ENCODE measurements around the gene C1orf21.

DNA sequence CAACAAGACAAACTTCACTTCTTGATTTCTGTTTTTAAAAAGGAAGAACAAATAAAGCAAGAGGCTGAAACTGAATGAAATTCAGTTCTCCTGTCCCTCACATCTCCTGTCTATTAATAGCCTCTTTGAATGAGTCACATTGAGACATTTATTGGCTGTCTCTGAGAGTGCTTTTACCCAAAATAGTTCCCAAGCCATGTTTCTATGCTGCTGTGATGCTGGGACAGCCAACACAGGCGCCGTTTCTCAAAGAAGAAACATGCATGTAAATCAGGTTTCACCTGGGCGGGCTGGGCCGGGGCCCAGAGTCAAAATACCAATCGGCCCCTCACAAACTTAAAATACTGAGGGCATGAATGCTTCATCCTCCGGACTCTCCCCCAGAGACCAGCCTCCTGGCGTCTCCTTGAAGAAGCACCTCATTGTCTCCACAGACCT is 262.6 kb downstream of the C1orf21 start:
- TF ChIP-seq, protein P1, sequence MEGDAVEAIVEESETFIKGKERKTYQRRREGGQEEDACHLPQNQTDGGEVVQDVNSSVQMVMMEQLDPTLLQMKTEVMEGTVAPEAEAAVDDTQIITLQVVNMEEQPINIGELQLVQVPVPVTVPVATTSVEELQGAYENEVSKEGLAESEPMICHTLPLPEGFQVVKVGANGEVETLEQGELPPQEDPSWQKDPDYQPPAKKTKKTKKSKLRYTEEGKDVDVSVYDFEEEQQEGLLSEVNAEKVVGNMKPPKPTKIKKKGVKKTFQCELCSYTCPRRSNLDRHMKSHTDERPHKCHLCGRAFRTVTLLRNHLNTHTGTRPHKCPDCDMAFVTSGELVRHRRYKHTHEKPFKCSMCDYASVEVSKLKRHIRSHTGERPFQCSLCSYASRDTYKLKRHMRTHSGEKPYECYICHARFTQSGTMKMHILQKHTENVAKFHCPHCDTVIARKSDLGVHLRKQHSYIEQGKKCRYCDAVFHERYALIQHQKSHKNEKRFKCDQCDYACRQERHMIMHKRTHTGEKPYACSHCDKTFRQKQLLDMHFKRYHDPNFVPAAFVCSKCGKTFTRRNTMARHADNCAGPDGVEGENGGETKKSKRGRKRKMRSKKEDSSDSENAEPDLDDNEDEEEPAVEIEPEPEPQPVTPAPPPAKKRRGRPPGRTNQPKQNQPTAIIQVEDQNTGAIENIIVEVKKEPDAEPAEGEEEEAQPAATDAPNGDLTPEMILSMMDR (IDR thresholded peaks at IDR 0.05), result no peak
- no peak for TF ChIP-seq POLR2A (IDR thresholded peaks at IDR 0.05)
